ENCODE results near the gene LRP1B. TPM values are rescaled to one million over a fixed set of nuclear protein-coding genes. Genes with fewer than 3 reads are reported as not detected.

The LRP1B gene
- total RNA-seq, 4 donors from 2014 or later, result 3.6 to 10.1 (median 6.1) TPM

- TF ChIP-seq CTCF (IDR thresholded peaks at IDR 0.05), result no peak
- ATAC-seq (ENCODE audit: low FRiP score), result no peak
- DNase-seq (ENCODE audit: low spot score), result no peak
Observed at GRCh38 chr2:141878016-141878415, 252.8 kb downstream of the LRP1B start.

GRCh38 chr2:141871913-141872634, 258.7 kb downstream of the LRP1B start:
- TF ChIP-seq CTCF (IDR thresholded peaks at IDR 0.05), result no peak
- DNase-seq (ENCODE audit: low spot score) (no peak), ATAC-seq (ENCODE audit: low FRiP score) (no peak)

- no peak for TF ChIP-seq CTCF (IDR thresholded peaks at IDR 0.05)
- DNase-seq (ENCODE audit: low spot score) (no peak), ATAC-seq (ENCODE audit: low FRiP score) (no peak)
Observed at GRCh38 chr2:141869572-141869971, 261.2 kb downstream of the LRP1B start.

- DNase-seq (ENCODE audit: low spot score) (no peak), ATAC-seq (ENCODE audit: low FRiP score) (no peak)
- no peak for TF ChIP-seq CTCF (IDR thresholded peaks at IDR 0.05)
Observed at GRCh38 chr2:141863964-141864363, 266.9 kb downstream of the LRP1B start.

GRCh38 chr2:141856215-141856919, 274.4 kb downstream of the LRP1B start:
- no peak for ATAC-seq (ENCODE audit: low FRiP score)
- TF ChIP-seq CTCF (IDR thresholded peaks at IDR 0.05), result no peak
- no peak for DNase-seq (ENCODE audit: low spot score)

- ATAC-seq (ENCODE audit: low FRiP score), result no peak
- DNase-seq (ENCODE audit: low spot score), result no peak
- no peak for TF ChIP-seq CTCF (IDR thresholded peaks at IDR 0.05)
Observed at GRCh38 chr2:141848191-141848590, 282.6 kb downstream of the LRP1B start.

- ATAC-seq (ENCODE audit: low FRiP score), result no peak
- no peak for TF ChIP-seq CTCF (IDR thresholded peaks at IDR 0.05)
Observed at GRCh38 chr2:141844231-141844630, 286.6 kb downstream of the LRP1B start.

More at GRCh38 chr2:141844231-141844630, 286.6 kb downstream of the LRP1B start:
- DNase-seq (ENCODE audit: low spot score), result no peak

Data from omental fat pad (tissue), 4 donors.